SU-DHL-6 (cell line): ENCODE data around the gene RHEX.

Source experiments
- H2AFZ ChIP-seq: fragments of 200-600 bp; sonication (generic); 2 replicates; pipeline ENCODE4 v1.6.1; 2014; ENCODE audit warnings: low read depth, mild to moderate bottlenecking, moderate library complexity, mixed read lengths, antibody characterized with exemption, low read length; ENCODE audit not compliant: severe bottlenecking
- H3F3A ChIP-seq: fragments of 200-600 bp; shearing (Covaris generic); 2 replicates; pipeline ENCODE4 v1.6.0; 2016; ENCODE audit warnings: antibody characterized with exemption, mild to moderate bottlenecking; ENCODE audit not compliant: insufficient read depth
- H3K27ac ChIP-seq: fragments of 200-600 bp; sonication (generic); 2 replicates; pipeline ENCODE4 v1.5.1; 2016; ENCODE audit warnings: low read depth, mild to moderate bottlenecking, low read length, moderate library complexity, mixed read lengths
- H3K27me3 ChIP-seq: fragments of 200-600 bp; sonication (generic), shearing (Covaris generic); 2 replicates; pipeline ENCODE4 v1.6.0; 2014; ENCODE audit warnings: mild to moderate bottlenecking, low read length
- H3K36me3 ChIP-seq: fragments of 200-600 bp; sonication (generic); 2 replicates; pipeline ENCODE4 v1.6.1; 2014; ENCODE audit warnings: mild to moderate bottlenecking, low read length, mixed read lengths
- H3K4me2 ChIP-seq: fragments of 300-600, 200-600 bp; shearing (Covaris generic), sonication (generic); 2 replicates; pipeline ENCODE4 v1.6.0; 2014; ENCODE audit warnings: low read length, low read depth, mild to moderate bottlenecking; ENCODE audit not compliant: poor library complexity, severe bottlenecking
- H3K4me3 ChIP-seq: fragments of 200-600 bp; sonication (generic); 2 replicates; pipeline ENCODE4 v1.5.1; 2014; ENCODE audit warnings: antibody characterized with exemption, low read length, mild to moderate bottlenecking, mixed read lengths; ENCODE audit not compliant: insufficient read depth, poor library complexity, severe bottlenecking
- H3K79me2 ChIP-seq: fragments of 200-600 bp; sonication (generic); 2 replicates; pipeline ENCODE4 v1.6.1; 2014; ENCODE audit warnings: mild to moderate bottlenecking, low read length, moderate library complexity; ENCODE audit not compliant: insufficient read depth
- H3K9ac ChIP-seq: fragments of 200-600 bp; sonication (generic); 2 replicates; pipeline ENCODE4 v1.7.0; 2014; ENCODE audit warnings: mild to moderate bottlenecking, low read length
- H3K9me2 ChIP-seq: fragments of 200-600 bp; sonication (generic); replicated peaks from 2 replicates; pipeline ENCODE4 v1.6.1; 2014; ENCODE audit warnings: low read length; ENCODE audit not compliant: insufficient read depth
- H3K9me3 ChIP-seq: fragments of 200-600 bp; sonication (generic); 2 replicates; pipeline ENCODE4 v1.6.1; 2014; ENCODE audit warnings: low read length, mixed read lengths; ENCODE audit not compliant: insufficient read depth
- H4K20me1 ChIP-seq: fragments of 200-600 bp; sonication (generic); 2 replicates; pipeline ENCODE4 v1.6.1; 2014; ENCODE audit warnings: low read depth, mild to moderate bottlenecking, antibody characterized with exemption, low read length, moderate library complexity, mixed read lengths
- EZH2phosphoT487 ChIP-seq: fragments of 200-600 bp; sonication (generic), shearing (Covaris generic); conservative IDR thresholded peaks from 2 replicates; pipeline ENCODE4 v1.6.1; 2018; ENCODE audit warnings: mild to moderate bottlenecking, antibody characterized with exemption, low read length, moderate library complexity, mixed read lengths
- TF ChIP-seq, protein P1 (sequence below): fragments of 200-600 bp; sonication (generic); IDR thresholded peaks from one replicate; pipeline ENCODE4 v1.5.1; 2017; ENCODE audit warnings: antibody characterized with exemption, mild to moderate bottlenecking, low read length, moderate library complexity; ENCODE audit not compliant: insufficient read depth, poor library complexity, severe bottlenecking

RHEX gene

DNA sequence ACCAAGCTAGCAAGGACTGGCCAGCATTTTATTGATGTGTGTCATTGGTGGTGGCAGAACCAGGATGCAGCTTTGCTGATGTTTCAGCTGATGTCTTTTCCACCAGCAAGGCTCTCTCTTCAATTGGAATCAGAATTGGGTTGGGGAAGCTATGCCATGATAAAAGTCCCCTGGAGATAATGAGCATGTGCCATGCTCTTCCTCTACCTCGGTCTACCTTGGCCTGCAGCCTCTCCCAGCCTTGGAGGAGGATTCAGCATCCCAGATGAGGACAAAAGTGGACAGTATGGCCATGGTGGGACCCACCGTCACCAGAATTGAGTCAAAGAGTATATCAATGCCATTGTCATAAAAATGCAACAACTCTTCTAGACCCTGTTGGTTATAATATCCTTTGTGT, 55.7 kb downstream of the RHEX start:
- H3K9me3 ChIP-seq: no peaks in the 10 kb centered on the region

DNA sequence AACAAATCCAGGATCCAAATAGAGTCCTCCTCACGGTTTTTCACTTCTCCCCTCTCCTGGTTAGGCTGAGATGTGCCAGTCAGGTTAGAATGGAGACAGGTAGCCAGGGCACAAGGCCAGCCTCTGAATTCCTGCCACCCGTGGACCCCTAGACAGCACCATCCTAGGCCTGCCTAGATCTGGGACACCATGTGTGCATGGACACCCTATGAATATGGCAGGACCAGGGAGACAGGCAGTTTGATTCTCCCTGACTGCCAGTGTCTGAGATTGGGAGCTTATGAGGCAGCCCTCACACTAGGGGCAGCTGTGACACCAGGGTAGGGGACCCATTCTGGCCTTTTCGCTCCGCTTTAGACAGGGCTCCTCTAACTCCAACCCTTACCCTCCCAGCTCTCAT, 56.7 kb downstream of the RHEX start:
- Histone ChIP-seq H3K4me2 (no peak overlapping the region), H3K9me3 (no peaks in the 10 kb centered on the region), H3K27me3 (no peaks in the 10 kb centered on the region), H3K79me2 (no peaks in the 10 kb centered on the region), H3K27ac (no peak overlapping the region), H3K36me3 (no peaks in the 10 kb centered on the region), H2AFZ (no peak overlapping the region), H3K9ac (no peak overlapping the region), H3K4me3 (no peak overlapping the region), H3F3A (no peaks in the 10 kb centered on the region), H4K20me1 (no peaks in the 10 kb centered on the region), H3K9me2 (no peaks in the 10 kb centered on the region)
- TF ChIP-seq, protein P1, sequence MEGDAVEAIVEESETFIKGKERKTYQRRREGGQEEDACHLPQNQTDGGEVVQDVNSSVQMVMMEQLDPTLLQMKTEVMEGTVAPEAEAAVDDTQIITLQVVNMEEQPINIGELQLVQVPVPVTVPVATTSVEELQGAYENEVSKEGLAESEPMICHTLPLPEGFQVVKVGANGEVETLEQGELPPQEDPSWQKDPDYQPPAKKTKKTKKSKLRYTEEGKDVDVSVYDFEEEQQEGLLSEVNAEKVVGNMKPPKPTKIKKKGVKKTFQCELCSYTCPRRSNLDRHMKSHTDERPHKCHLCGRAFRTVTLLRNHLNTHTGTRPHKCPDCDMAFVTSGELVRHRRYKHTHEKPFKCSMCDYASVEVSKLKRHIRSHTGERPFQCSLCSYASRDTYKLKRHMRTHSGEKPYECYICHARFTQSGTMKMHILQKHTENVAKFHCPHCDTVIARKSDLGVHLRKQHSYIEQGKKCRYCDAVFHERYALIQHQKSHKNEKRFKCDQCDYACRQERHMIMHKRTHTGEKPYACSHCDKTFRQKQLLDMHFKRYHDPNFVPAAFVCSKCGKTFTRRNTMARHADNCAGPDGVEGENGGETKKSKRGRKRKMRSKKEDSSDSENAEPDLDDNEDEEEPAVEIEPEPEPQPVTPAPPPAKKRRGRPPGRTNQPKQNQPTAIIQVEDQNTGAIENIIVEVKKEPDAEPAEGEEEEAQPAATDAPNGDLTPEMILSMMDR: no peak
- TF ChIP-seq EZH2phosphoT487: no peak

More for the DNA sequence above, 55.7 kb downstream of the RHEX start:
- Histone ChIP-seq H3K4me2 (no peak overlapping the region), H3K79me2 (no peaks in the 10 kb centered on the region), H2AFZ (no peak overlapping the region), H3K27ac (no peak overlapping the region), H4K20me1 (no peaks in the 10 kb centered on the region), H3K36me3 (no peaks in the 10 kb centered on the region), H3K9me2 (no peaks in the 10 kb centered on the region), H3K9ac (no peak overlapping the region), H3F3A (no peaks in the 10 kb centered on the region), H3K4me3 (no peak overlapping the region), H3K27me3 (no peaks in the 10 kb centered on the region)
- TF ChIP-seq, protein P1: no peak
- TF ChIP-seq EZH2phosphoT487: no peak

- Histone ChIP-seq H3K4me2 (no peak overlapping the region), H3K9ac (no peak overlapping the region), H3F3A (no peaks in the 10 kb centered on the region), H3K9me2 (no peaks in the 10 kb centered on the region), H3K27me3 (no peaks in the 10 kb centered on the region), H3K4me3 (no peak overlapping the region), H4K20me1 (no peaks in the 10 kb centered on the region), H3K36me3 (no peaks in the 10 kb centered on the region), H3K27ac (no peak overlapping the region), H3K79me2 (no peaks in the 10 kb centered on the region), H2AFZ (no peak overlapping the region), H3K9me3 (no peaks in the 10 kb centered on the region)
- TF ChIP-seq, protein P1: no peak
- TF ChIP-seq EZH2phosphoT487: no peak
These were observed 57.2 kb downstream of the RHEX start for GRCh38 chr1:206110161-206110560.
